VCaP (cell line): Measurements from ENCODE around the gene SELENOK.

Experiments used
- H3K27ac ChIP-seq: fragments of 450-650 bp; 2 replicates; pipeline ENCODE4 v1.5.1; 2017
- CTCF ChIP-seq: fragments of 450-650 bp; conservative IDR thresholded peaks from 2 replicates; pipeline ENCODE4 v1.5.1; 2017; ENCODE audit warnings: mild to moderate bottlenecking, moderate library complexity

The SELENOK gene

GRCh38 chr3:53883008-53883407, 8.7 kb downstream of the SELENOK start:
- no peak overlapping the region for H3K27ac ChIP-seq
- TF ChIP-seq CTCF: no peak

- peak within 1 kb of the TSS; percentile 89 for H3K27ac ChIP-seq
- TF ChIP-seq CTCF: peak; percentile 18; the same call in 1 of the 2 replicates
Measured at GRCh38 chr3:53881691-53882593, 9.7 kb downstream of the SELENOK start, which contains the start of gene ACTR8. TSS of gene ACTR8 (minus strand) at chr3:53882152. CDS start at chr3:53882101, 51 bp downstream.

GRCh38 chr3:53880396-53881345, 11.0 kb downstream of the SELENOK start:
- peak overlapping the region; percentile 89 for H3K27ac ChIP-seq
- TF ChIP-seq CTCF: no peak

DNA sequence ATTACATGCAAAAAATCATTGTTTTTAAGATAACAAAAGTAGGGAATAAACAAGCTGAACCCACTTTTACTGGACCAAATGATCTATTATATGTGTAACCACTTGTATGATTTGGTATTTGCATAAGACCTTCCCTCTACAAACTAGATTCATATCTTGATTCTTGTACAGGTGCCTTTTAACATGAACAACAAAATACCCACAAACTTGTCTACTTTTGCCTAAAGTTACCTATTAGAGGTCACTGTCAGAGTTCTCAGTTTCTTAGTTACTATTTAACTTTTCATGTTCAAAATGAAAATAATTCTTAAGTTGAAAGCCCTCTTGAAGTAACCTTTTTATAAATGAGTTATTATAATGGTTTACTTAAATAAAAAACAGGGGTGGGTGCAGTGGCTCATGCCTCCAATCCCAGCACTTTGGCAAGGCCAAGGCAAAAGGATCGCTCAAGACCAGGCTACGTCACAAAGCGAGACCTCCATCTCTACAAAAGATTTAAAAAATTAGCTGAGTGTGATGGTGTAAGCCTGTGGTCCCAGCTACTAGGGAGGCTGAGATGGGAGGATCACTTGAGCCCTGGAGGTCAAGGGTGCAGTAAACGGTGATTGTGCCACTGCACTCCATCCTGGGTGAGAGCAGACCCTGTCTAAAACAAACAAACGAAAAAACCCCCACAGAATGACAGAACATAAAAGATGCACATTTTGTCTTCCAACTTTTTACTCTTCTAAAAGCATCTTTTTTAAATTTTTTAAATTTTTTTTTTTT, 25.7 kb downstream of the SELENOK start:
- H3K27ac ChIP-seq: no peak overlapping the region
- TF ChIP-seq CTCF: no peak

DNA sequence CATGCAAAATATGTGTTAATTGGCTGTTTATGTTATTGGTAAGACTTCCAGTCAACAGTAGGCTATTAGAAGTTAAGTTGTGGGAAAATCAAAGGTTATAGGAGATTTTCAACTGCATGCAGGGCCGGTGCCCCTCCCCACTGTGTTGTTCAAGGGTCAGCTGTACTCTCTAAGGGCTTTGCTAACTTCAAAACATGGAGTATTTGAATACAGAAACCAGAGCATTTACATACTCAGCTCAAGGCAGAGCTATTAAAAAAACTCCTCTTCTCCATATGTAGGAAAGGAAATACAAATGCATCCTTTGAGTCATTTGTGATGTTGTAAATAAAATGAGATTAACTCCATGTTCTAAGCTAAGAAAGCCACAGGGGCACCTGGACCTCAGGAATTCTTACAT, 28.5 kb downstream of the SELENOK start:
- no peak for TF ChIP-seq CTCF
- no peak overlapping the region for H3K27ac ChIP-seq

GRCh38 chr3:53862241-53862640, 29.4 kb downstream of the SELENOK start:
- H3K27ac ChIP-seq: no peak overlapping the region
- TF ChIP-seq CTCF: no peak
